Endothelial cell of umbilical vein (primary cell): ENCODE data around the gene PEX5L. TPM values are rescaled to one million over a fixed set of nuclear protein-coding genes. Genes with fewer than 3 reads are reported as not detected.

Experiments used
- BruUV-seq: library from RNA; stranded (reverse); fragments of 400-500 nt; replicated peaks from 2 replicates; lab custom pipeline; 2021; lab: Mats Ljungman, UMichigan
- CTCF ChIA-PET: fragments of 300-600, 350-600 bp; sonication (Branson Sonifier 250); formaldehyde crosslinking; loops from one replicate; lab custom pipeline; 2021; ENCODE audit warnings: antibody characterized with exemption, inconsistent platforms; lab: Charles Lee
- POLR2A ChIA-PET: fragments of 300-600, 350-600 bp; sonication (Branson Sonifier 250); formaldehyde crosslinking; loops from one replicate; lab custom pipeline; 2021; ENCODE audit warnings: antibody characterized with exemption, inconsistent platforms; lab: Charles Lee
- DNase-seq: peaks from one replicate; pipeline ENCODE4 v3.0.0-alpha.2; 2011; ENCODE audit warnings: low read depth, low spot score
- FAIRE-seq: peaks from 2 replicates; lab custom pipeline; 2011; peaks lifted over from hg19 to GRCh38; lab: Jason Lieb, UNC
- H2AFZ ChIP-seq: 2 replicates; pipeline ENCODE4 v1.6.0; 2012; ENCODE audit warnings: low read depth, low read length, control low read depth, inconsistent platforms
- H3K27ac ChIP-seq: 2 replicates; pipeline ENCODE4 v1.5.1; 2011; ENCODE audit warnings: low read depth, mild to moderate bottlenecking, control low read depth, low read length, moderate library complexity; ENCODE audit not compliant: insufficient read depth
- H3K27me3 ChIP-seq, 2 experiments: 2 replicates each; pipeline versions ENCODE4 v1.6.0 to v1.6.1; 2011; ENCODE audit warnings: low read length in 2 of 2, mixed read lengths in 1 of 2; ENCODE audit not compliant: control insufficient read depth in 2 of 2, insufficient read depth in 2 of 2
- H3K36me3 ChIP-seq, 2 experiments: 2 replicates in 1 of 2; 3 replicates in 1 of 2; pipeline ENCODE4 v1.5.1; 2011; ENCODE audit warnings: low read length in 2 of 2, mild to moderate bottlenecking in 1 of 2, moderate library complexity in 1 of 2; ENCODE audit not compliant: control insufficient read depth in 2 of 2, insufficient read depth in 2 of 2; ENCODE audit errors: extremely low read depth in 1 of 2
- H3K4me1 ChIP-seq: 3 replicates; pipeline ENCODE4 v1.5.1; 2011; ENCODE audit warnings: mild to moderate bottlenecking, low read length; ENCODE audit not compliant: control insufficient read depth, insufficient read depth; ENCODE audit errors: extremely low read depth
- H3K4me2 ChIP-seq: 2 replicates; pipeline ENCODE4 v1.6.1; 2011; ENCODE audit warnings: low read length, control low read depth, mixed read lengths; ENCODE audit not compliant: insufficient read depth
- H3K4me3 ChIP-seq, 3 experiments: fragments of 200-600 bp in 1 of 3; sonication (generic), shearing (Covaris generic) in 1 of 3; replicated peaks in 1 of 3; 2 replicates each; pipeline ENCODE4 v1.5.1; 2011 to 2016; ENCODE audit warnings: control low read depth in 3 of 3, low read length in 3 of 3, mild to moderate bottlenecking in 2 of 3, inconsistent platforms in 1 of 3, low read depth in 1 of 3, moderate library complexity in 1 of 3; ENCODE audit not compliant: insufficient read depth in 1 of 3
- H3K79me2 ChIP-seq: 2 replicates; pipeline ENCODE4 v1.6.0; 2012; ENCODE audit warnings: low read length, inconsistent platforms; ENCODE audit not compliant: control insufficient read depth, insufficient read depth
- H3K9ac ChIP-seq: replicated peaks from 2 replicates; pipeline ENCODE3; 2011; ENCODE audit warnings: low read length, control low read depth; ENCODE audit not compliant: insufficient read depth; ENCODE audit errors: extremely low read depth
- H3K9me1 ChIP-seq: replicated peaks from 3 replicates; pipeline ENCODE4 v1.6.0; 2011; ENCODE audit warnings: mild to moderate bottlenecking, low read length; ENCODE audit not compliant: control insufficient read depth, insufficient read depth; ENCODE audit errors: extremely low read depth
- H3K9me3 ChIP-seq: replicated peaks from 2 replicates; pipeline ENCODE4 v1.5.1; 2012; ENCODE audit warnings: low read length, inconsistent platforms; ENCODE audit not compliant: control insufficient read depth, insufficient read depth
- H4K20me1 ChIP-seq: replicated peaks from 2 replicates; pipeline ENCODE3; 2011; ENCODE audit warnings: mild to moderate bottlenecking, low read length; ENCODE audit not compliant: control insufficient read depth, insufficient read depth; ENCODE audit errors: extremely low read depth
- EZH2 ChIP-seq: IDR thresholded peaks from 2 replicates; pipeline ENCODE4 v1.6.1; 2012; ENCODE audit warnings: borderline replicate concordance, low read depth, mild to moderate bottlenecking, moderate library complexity, low read length, inconsistent platforms; ENCODE audit not compliant: severe bottlenecking
- FOS ChIP-seq: IDR thresholded peaks from 2 replicates; pipeline ENCODE4 v1.6.1; 2011; ENCODE audit warnings: mild to moderate bottlenecking, low read length, moderate library complexity, borderline replicate concordance; ENCODE audit not compliant: insufficient read depth
- GATA2 ChIP-seq: IDR thresholded peaks from 2 replicates; pipeline ENCODE4 v1.7.0; 2011; ENCODE audit warnings: low read depth, mild to moderate bottlenecking, moderate library complexity, mixed read lengths, low read length; ENCODE audit not compliant: insufficient read length, insufficient read depth
- JUN ChIP-seq: IDR thresholded peaks from 2 replicates; pipeline ENCODE4 v1.6.1; 2011; ENCODE audit warnings: borderline replicate concordance, low read depth; ENCODE audit not compliant: insufficient read length, insufficient read depth
- MYC ChIP-seq: IDR thresholded peaks from one replicate; pipeline ENCODE4 v1.6.1; 2011; ENCODE audit warnings: mild to moderate bottlenecking, low read depth, low read length
- POLR2A ChIP-seq: IDR thresholded peaks from 2 replicates; pipeline ENCODE4 v1.6.1; 2012; ENCODE audit warnings: low read depth, mild to moderate bottlenecking, control low read depth, low read length
- POLR2AphosphoS5 ChIP-seq: IDR thresholded peaks from 2 replicates; pipeline ENCODE4 v1.6.1; 2012; ENCODE audit warnings: low read depth, mild to moderate bottlenecking, control low read depth, low read length, moderate library complexity; ENCODE audit not compliant: insufficient read depth
- dilution Hi-C: fragments of 300-500 bp; cut with MboI; formaldehyde crosslinking; loops from one replicate; pipeline ENCODE4 v1.15.0; 2019; ENCODE audit warnings: low sequenced_read_pairs; ENCODE audit not compliant: extremely low pct_ligation_motif_present
- intact Hi-C: fragments of 100-400 bp; cut with micrococcal nuclease; formaldehyde crosslinking; loops from one replicate; pipeline ENCODE4 v1.10.0; 2022
- polyA plus RNA-seq, 4 experiments: library from polyadenylated mRNA; depleted of rRNA in 3 of 4; stranded (reverse) in 3 of 4; unstranded in 1 of 4; fragments of >200 nt; gene quantifications; 2 replicates each; pipeline versions ENCODE4 v1.2.1 to v1.2.3, GENCODE V29; 2011 to 2012; ENCODE audit warnings: missing spikeins in 1 of 4
- total RNA-seq: library from RNA; stranded (reverse); gene quantifications from 2 replicates; pipeline ENCODE4 v1.2.3, GENCODE V29; 2021
- TF ChIP-seq, protein P1 (sequence below), 2 donors: IDR thresholded peaks; 1 replicate in 1 of 2; 2 replicates in 1 of 2; pipeline ENCODE4 v1.5.1; 2011; ENCODE audit warnings: low read length in 2 of 2, mild to moderate bottlenecking in 2 of 2, moderate library complexity in 2 of 2, control low read depth in 1 of 2, inconsistent platforms in 1 of 2, low read depth in 1 of 2; ENCODE audit not compliant: insufficient read depth in 1 of 2; ENCODE audit errors: extremely low read depth in 1 of 2
- TF ChIP-seq, protein P2 (sequence below): IDR thresholded peaks from 2 replicates; pipeline ENCODE4 v1.6.1; 2011; ENCODE audit not compliant: insufficient read depth, insufficient read length

The PEX5L gene
- total and polyA plus RNA-seq, 2 donors (not counting 3 experiments of a cell fraction or from before 2014, with no cell fraction given), result not detected

DNA sequence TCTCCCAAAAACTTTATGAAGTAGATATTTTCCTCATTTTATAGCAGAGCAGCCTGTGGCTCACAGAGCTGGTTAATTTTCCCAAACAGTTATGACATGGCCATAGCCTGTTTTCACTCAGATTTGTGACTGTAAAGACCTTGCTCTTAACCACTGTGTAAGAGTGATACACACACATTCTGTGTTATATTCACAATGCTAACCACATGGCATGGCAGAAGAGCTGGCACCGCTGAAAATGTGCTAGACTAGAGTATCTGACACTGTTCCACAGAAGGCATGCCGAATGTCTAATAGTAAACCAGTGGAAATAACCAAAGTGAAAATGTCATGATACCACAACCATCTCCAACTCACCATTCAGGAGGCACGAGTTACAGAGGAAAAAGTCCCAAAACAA, 71.8 kb downstream of the PEX5L start:
- H3K27ac ChIP-seq, result no peak overlapping the region
- CTCF ChIA-PET, result interaction anchor here (1.1 kb wide), 1 partner anchor 630 kb away, joined by 3 read pairs; no protein-coding TSS in a partner anchor
- H2AFZ ChIP-seq, result no peak overlapping the region
- H3K4me3 ChIP-seq, result no peak overlapping the region
- H4K20me1 ChIP-seq, result no peaks in the 10 kb centered on the region
- DNase-seq (no peak), FAIRE-seq (no peak)
- H3K4me1 ChIP-seq, result no peaks in the 10 kb centered on the region
- TF ChIP-seq, protein P1, sequence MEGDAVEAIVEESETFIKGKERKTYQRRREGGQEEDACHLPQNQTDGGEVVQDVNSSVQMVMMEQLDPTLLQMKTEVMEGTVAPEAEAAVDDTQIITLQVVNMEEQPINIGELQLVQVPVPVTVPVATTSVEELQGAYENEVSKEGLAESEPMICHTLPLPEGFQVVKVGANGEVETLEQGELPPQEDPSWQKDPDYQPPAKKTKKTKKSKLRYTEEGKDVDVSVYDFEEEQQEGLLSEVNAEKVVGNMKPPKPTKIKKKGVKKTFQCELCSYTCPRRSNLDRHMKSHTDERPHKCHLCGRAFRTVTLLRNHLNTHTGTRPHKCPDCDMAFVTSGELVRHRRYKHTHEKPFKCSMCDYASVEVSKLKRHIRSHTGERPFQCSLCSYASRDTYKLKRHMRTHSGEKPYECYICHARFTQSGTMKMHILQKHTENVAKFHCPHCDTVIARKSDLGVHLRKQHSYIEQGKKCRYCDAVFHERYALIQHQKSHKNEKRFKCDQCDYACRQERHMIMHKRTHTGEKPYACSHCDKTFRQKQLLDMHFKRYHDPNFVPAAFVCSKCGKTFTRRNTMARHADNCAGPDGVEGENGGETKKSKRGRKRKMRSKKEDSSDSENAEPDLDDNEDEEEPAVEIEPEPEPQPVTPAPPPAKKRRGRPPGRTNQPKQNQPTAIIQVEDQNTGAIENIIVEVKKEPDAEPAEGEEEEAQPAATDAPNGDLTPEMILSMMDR (IDR thresholded peaks at IDR 0.05; ENCODE audit: extremely low read depth in 1 of 2, insufficient read depth in 1 of 2, low read depth in 1 of 2, low read length in 2 of 2), result no peak
- TF ChIP-seq, protein P2, sequence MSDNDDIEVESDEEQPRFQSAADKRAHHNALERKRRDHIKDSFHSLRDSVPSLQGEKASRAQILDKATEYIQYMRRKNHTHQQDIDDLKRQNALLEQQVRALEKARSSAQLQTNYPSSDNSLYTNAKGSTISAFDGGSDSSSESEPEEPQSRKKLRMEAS, result no peak
- TF ChIP-seq POLR2AphosphoS5, result no peak
- TF ChIP-seq FOS, result no peak
- no peak for TF ChIP-seq GATA2
- no peak for TF ChIP-seq EZH2
- TF ChIP-seq POLR2A, result no peak
- TF ChIP-seq MYC, result no peak
- no peak for TF ChIP-seq JUN
- H3K79me2 ChIP-seq, result no peaks in the 10 kb centered on the region
- dilution Hi-C loops (no loop called here), intact Hi-C loops (no loop called here)
- no peak overlapping the region for H3K9ac ChIP-seq
- no peaks in the 10 kb centered on the region for H3K9me1 ChIP-seq
- BruUV-seq, result no TSS peak
- no peak overlapping the region for H3K4me2 ChIP-seq
- POLR2A ChIA-PET, result no interaction called here
- H3K9me3 ChIP-seq, result no peaks in the 10 kb centered on the region
- H3K27me3 ChIP-seq, result no peaks in the 10 kb centered on the region
- no peaks in the 10 kb centered on the region for H3K36me3 ChIP-seq
